GM12878 (cell line): Measurements from ENCODE around the gene SENP6. TPM values are rescaled to one million over a fixed set of nuclear protein-coding genes. Genes with fewer than 3 reads are reported as not detected.
"Not testable (repeated sequence)": the region's sequence is repeated elsewhere in the genome, so short reads cannot be mapped to it uniquely, and the experiment has no call there.

Experiments
- ATAC-seq: fragments of 200-7000 bp; cut with Tn5 transposase; 3 replicates; pipeline ENCODE4 v1.9.1; 2020; ENCODE audit warnings: mild to moderate bottlenecking, moderate library complexity
- BruUV-seq: library from RNA; stranded (reverse); fragments of 400-500 nt; replicated peaks from 2 replicates; lab custom pipeline; 2021; lab: Mats Ljungman, UMichigan
- CTCF ChIA-PET: fragments of 300-600 bp; sonication (Branson Sonifier 250); formaldehyde crosslinking; extraction: SDS; loops from one replicate; lab custom pipeline; 2021; ENCODE audit warnings: inconsistent platforms; lab: Yijun Ruan, JAX
- POLR2A ChIA-PET: fragments of 350-600 bp; formaldehyde crosslinking; extraction: SDS; loops from one replicate; lab custom pipeline; 2021; ENCODE audit warnings: inconsistent platforms; lab: Charles Lee
- RAD21 ChIA-PET: fragments of 300-600 bp; sonication (Branson Sonifier 250); formaldehyde crosslinking; loops from one replicate; lab custom pipeline; 2023; ENCODE audit warnings: antibody characterized with exemption; ENCODE audit not compliant: unreplicated experiment; lab: Charles Lee
- SMC1A ChIA-PET: fragments of 300-600 bp; sonication (Branson Sonifier 250); formaldehyde crosslinking; loops from one replicate; lab custom pipeline; 2023; ENCODE audit not compliant: unreplicated experiment, uncharacterized antibody; lab: Charles Lee
- DNase-seq: peaks from one replicate; pipeline ENCODE4 v3.0.0-alpha.2; 2011; ENCODE audit warnings: low read depth, low spot score
- FAIRE-seq: peaks from 3 replicates; lab custom pipeline; 2011; peaks lifted over from hg19 to GRCh38; lab: Jason Lieb, UNC
- H2AFZ ChIP-seq: 2 replicates; pipeline ENCODE4 v1.6.0; 2011; ENCODE audit warnings: low read depth, low read length, control low read depth; ENCODE audit not compliant: control insufficient read depth
- H3K27ac ChIP-seq: 2 replicates; pipeline ENCODE4 v1.5.1; 2011; ENCODE audit warnings: control low read depth; ENCODE audit not compliant: control insufficient read depth, insufficient read depth
- H3K27me3 ChIP-seq, 2 experiments: replicated peaks in 1 of 2; 2 replicates each; pipeline versions ENCODE4 v1.6.0 to v1.6.1; 2011; ENCODE audit warnings: low read length in 1 of 2; ENCODE audit not compliant: control insufficient read depth in 2 of 2, insufficient read depth in 2 of 2
- H3K36me3 ChIP-seq, 2 experiments: 2 replicates each; pipeline ENCODE4 v1.5.1; 2011; ENCODE audit warnings: low read length in 1 of 2; ENCODE audit not compliant: control insufficient read depth in 2 of 2, insufficient read depth in 2 of 2
- H3K4me1 ChIP-seq: 2 replicates; pipeline ENCODE4 v1.6.1; 2011; ENCODE audit warnings: mild to moderate bottlenecking, low read length, moderate library complexity, mixed read lengths; ENCODE audit not compliant: control insufficient read depth, insufficient read depth
- H3K4me2 ChIP-seq: 2 replicates; pipeline ENCODE4 v1.6.0; 2011; ENCODE audit warnings: control low read depth; ENCODE audit not compliant: control insufficient read depth, insufficient read depth
- H3K4me3 ChIP-seq: fragments of 200-600 bp; sonication (generic); 2 replicates; pipeline ENCODE4 v1.5.1; 2016
- H3K79me2 ChIP-seq: 2 replicates; pipeline ENCODE4 v1.6.0; 2011; ENCODE audit warnings: low read length; ENCODE audit not compliant: control insufficient read depth, insufficient read depth
- H3K9ac ChIP-seq: 2 replicates; pipeline ENCODE4 v1.8.0; 2011; ENCODE audit warnings: low read length, control low read depth, mixed read lengths; ENCODE audit not compliant: control insufficient read depth, insufficient read depth
- H3K9me3 ChIP-seq: replicated peaks from 3 replicates; pipeline ENCODE4 v1.5.1; 2011; ENCODE audit warnings: mild to moderate bottlenecking, low read length; ENCODE audit not compliant: control insufficient read depth, insufficient read depth
- H4K20me1 ChIP-seq: 2 replicates; pipeline ENCODE4 v1.6.0; 2011; ENCODE audit not compliant: control insufficient read depth, insufficient read depth
- WGBS: methylation state at CpG from one replicate; pipeline ENCODE4 v1.1.6; 2016; ENCODE audit warnings: low lambda C conversion rate; ENCODE audit not compliant: insufficient replicate concordance, insufficient coverage; ENCODE audit errors: missing lambda C conversion rate; 5-methylcytosine and 5-hydroxymethylcytosine counted together
- in situ Hi-C: fragments of 300-500 bp; cut with MboI; formaldehyde crosslinking; loops from 9 replicates; pipeline ENCODE4 v1.14.3; 2018; ENCODE audit warnings: mixed read lengths
- intact Hi-C: fragments of 100-400 bp; cut with micrococcal nuclease; formaldehyde crosslinking; loops from one replicate; pipeline ENCODE4 v1.14.2; 2022; ENCODE audit not compliant: unreplicated experiment
- polyA plus RNA-seq, 11 experiments: library from polyadenylated mRNA; depleted of rRNA in 4 of 11; unstranded in 6 of 11; stranded (reverse) in 5 of 11; fragments of >200 nt; fragmentation: Nextera tagmentation in 4 of 11; fragmentation: Illumina TruSeq in 1 of 11; extraction: Ambion mirVana in 4 of 11; extraction: Trizol in 1 of 11; gene quantifications; 1 replicate in 1 of 11; 2 replicates in 10 of 11; pipeline versions ENCODE4 v1.2.1 to v1.2.3, GENCODE V29; 2011 to 2016; ENCODE audit warnings: inconsistent platforms in 2 of 11, missing spikeins in 2 of 11, low read depth in 1 of 11
- total RNA-seq, 4 experiments: library from RNA; depleted of rRNA in 3 of 4; stranded (reverse); fragments of >200 nt in 3 of 4; fragmentation: Illumina TruSeq in 1 of 4; extraction: Trizol in 1 of 4; gene quantifications; 2 replicates each; pipeline versions ENCODE4 v1.2.1 to v1.2.3, GENCODE V29; 2013 to 2021
- TF ChIP-seq, protein P1 (sequence below): IDR thresholded peaks from 2 replicates; pipeline ENCODE4 v1.6.1; 2012; ENCODE audit warnings: mild to moderate bottlenecking, low read depth, low read length

Gene SENP6
- total and polyA plus RNA-seq, 10 of the 15 experiments (the other 5 are each of a cell fraction or from before 2014, with no cell fraction given): 10.7 to 70.0 (median 42.3) TPM

GRCh38 chr6:75727206-75727605 is 125.5 kb downstream of the SENP6 start (continued):
- TF ChIP-seq, protein P1, sequence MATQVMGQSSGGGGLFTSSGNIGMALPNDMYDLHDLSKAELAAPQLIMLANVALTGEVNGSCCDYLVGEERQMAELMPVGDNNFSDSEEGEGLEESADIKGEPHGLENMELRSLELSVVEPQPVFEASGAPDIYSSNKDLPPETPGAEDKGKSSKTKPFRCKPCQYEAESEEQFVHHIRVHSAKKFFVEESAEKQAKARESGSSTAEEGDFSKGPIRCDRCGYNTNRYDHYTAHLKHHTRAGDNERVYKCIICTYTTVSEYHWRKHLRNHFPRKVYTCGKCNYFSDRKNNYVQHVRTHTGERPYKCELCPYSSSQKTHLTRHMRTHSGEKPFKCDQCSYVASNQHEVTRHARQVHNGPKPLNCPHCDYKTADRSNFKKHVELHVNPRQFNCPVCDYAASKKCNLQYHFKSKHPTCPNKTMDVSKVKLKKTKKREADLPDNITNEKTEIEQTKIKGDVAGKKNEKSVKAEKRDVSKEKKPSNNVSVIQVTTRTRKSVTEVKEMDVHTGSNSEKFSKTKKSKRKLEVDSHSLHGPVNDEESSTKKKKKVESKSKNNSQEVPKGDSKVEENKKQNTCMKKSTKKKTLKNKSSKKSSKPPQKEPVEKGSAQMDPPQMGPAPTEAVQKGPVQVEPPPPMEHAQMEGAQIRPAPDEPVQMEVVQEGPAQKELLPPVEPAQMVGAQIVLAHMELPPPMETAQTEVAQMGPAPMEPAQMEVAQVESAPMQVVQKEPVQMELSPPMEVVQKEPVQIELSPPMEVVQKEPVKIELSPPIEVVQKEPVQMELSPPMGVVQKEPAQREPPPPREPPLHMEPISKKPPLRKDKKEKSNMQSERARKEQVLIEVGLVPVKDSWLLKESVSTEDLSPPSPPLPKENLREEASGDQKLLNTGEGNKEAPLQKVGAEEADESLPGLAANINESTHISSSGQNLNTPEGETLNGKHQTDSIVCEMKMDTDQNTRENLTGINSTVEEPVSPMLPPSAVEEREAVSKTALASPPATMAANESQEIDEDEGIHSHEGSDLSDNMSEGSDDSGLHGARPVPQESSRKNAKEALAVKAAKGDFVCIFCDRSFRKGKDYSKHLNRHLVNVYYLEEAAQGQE: no peak

DNA sequence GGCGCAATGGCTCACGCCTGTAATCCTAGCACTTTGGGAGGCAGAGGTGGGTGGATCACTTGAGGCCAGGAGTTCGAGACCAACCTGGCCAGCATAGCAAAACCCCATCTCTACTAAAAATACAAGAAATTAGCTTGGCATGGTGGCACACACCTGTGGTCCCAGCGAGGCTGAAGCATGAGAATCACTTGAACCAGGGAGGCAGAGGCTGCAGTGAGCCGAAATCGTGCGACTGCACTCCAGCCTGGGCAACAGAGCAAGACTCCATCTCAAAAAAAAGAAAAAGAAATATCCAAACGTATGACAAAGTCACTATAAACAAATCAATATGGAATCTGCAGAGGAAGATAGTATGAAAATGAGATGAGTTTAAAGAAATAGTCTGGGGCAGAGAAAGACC is 129.3 kb downstream of the SENP6 start:
- H3K27ac ChIP-seq, H3K4me2 ChIP-seq, SMC1A ChIA-PET, H3K79me2 ChIP-seq, RAD21 ChIA-PET, in situ Hi-C loops, POLR2A ChIA-PET, FAIRE-seq, intact Hi-C loops, H3K27me3 ChIP-seq, H3K36me3 ChIP-seq, DNase-seq, ATAC-seq, H3K4me1 ChIP-seq, H2AFZ ChIP-seq, CTCF ChIA-PET, BruUV-seq, H3K4me3 ChIP-seq, H3K9me3 ChIP-seq, H4K20me1 ChIP-seq, H3K9ac ChIP-seq: not testable (repeated sequence)
- WGBS: 69% methylated on average over 8 of the region's 8 CpGs
